ENCODE measurements around the gene B4GALT6. TPM values are rescaled to one million over a fixed set of nuclear protein-coding genes. Genes with fewer than 3 reads are reported as not detected.
A peak's percentile ranks its signal among the peaks of the same experiment; 100 is the strongest.

B4GALT6 gene
- total and polyA plus RNA-seq, 5 experiments from 2014 or later, result 0.17 to 0.47 (median 0.20) TPM; not detected in 2

DNA sequence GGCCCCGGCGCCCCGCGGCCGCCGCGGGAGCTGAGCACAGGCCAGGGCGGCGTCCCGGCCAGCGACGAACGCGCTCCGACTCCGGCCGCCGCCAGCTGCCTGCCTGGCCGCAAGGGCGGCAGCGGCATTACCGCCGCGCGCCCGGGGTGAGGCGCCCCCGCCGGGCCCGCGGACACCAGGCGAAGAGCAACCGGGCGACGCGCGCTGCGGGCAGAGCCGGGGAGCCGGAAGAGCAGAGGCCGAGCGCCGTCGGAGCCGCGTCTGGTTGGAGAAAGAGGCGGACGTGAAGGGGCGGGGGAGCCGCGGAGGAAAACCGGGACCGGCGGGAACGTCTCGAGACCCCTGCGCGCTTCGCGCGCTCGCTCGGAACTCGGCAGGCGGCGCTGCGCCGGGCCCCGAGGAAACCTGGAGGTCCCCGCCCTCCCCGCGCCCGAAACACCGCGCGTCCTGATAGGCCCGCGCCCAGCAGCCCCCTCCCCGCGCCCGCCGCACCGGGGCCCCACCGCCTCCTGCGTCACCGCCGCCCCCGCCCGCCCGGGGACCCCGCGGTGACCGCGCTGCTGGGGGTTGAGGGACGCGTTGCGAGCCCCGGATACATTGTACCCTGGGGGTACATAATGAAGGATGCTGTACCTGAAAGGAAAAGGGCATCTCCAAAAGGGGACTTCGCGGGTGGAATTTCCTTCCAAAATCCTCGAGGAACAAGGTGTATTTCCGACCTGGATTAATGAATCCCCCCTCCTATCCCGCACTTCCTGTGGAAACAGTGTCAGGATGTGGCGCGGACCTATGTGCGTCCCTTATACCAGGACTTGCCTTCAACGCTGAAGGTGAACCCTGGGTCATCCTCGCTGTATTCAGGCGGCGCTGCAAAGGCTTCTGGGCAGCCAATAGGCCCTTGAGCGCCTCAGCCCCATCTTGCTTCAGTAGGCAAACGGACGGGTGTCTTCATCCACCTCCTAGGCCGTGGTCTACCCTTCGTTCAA, 1.0 kb upstream of the B4GALT6 start:
- H3K4me3 Mint-ChIP-seq, result peak overlapping the region; percentile 74 to 90 (median 84)
- H3K36me3 Mint-ChIP-seq, result no peaks in the 10 kb centered on the region
- ATAC-seq, result peak; percentile 70 to 80
- POLR2A ChIA-PET, result no interaction called here
- H3K27ac Mint-ChIP-seq, result peak overlapping the region in 4 of 10 donors; percentile 15 to 80 (median 48)
- DNase-seq, result peak in 9 of 10 donors; percentile 12 to 64 (median 24)
- no peaks in the 10 kb centered on the region for H3K9me3 Mint-ChIP-seq
- peaks cover 33 to 49% (median 39%) of the 10 kb centered on the region in 5 donors for H3K27me3 Mint-ChIP-seq
- peaks cover 7 to 21% (median 14%) of the 10 kb centered on the region in 4 donors for H3K4me1 Mint-ChIP-seq

DNA sequence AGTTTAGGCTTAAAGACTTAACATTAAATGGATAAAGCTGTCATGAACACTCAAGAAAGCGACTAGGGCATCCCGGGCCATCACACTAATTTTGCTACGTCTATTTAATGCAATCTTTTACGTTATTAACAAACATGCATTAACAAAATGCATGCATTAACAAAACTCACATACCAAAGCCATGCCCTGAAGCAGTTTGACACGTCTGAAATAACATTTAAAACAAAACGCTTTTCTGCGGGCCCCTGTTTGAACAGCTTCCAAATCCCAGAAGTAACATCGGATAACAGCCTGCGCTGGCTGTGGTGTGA, 458 bp downstream of the B4GALT6 start:
- Mint-ChIP-seq H3K4me1 (peaks cover 7 to 21% (median 14%) of the 10 kb centered on the region in 4 donors), H3K36me3 (no peaks in the 10 kb centered on the region), H3K27me3 (peaks cover 33 to 62% (median 36%) of the 10 kb centered on the region in 5 donors), H3K9me3 (no peaks in the 10 kb centered on the region), H3K27ac (peak overlapping the region in 6 of 10 donors; percentile 32 to 84 (median 70)), H3K4me3 (peak overlapping the region; percentile 83 to 95 (median 90))
- ATAC-seq (no peak), DNase-seq (no peak)
- POLR2A ChIA-PET, result no interaction called here

DNA sequence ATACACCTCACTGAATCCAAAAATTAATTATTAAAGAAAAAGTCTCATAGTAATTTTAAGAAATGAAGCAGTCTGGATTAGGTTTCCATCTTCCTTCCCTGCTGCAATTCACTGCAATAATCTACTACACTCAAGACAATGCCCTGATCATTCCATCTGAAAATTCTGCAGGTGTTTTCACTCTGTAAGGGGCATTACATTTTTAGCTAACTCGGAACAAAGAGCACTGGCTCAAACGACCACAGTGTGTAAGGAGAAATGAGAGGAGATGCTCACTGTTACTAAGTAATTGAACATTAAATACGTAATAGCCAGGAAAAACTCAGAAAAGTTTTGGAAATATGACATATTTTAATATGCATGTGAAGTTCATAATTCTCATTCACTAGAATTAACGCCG, 1.3 kb downstream of the B4GALT6 start:
- Mint-ChIP-seq H3K4me3 (peak overlapping the region in 6 of 10 donors; percentile 12 to 95 (median 90)), H3K9me3 (no peaks in the 10 kb centered on the region), H3K27ac (no peak overlapping the region), H3K27me3 (peaks cover 36 to 68% (median 38%) of the 10 kb centered on the region in 5 donors), H3K4me1 (peaks cover 7 to 21% (median 14%) of the 10 kb centered on the region in 4 donors), H3K36me3 (no peaks in the 10 kb centered on the region)
- ATAC-seq (no peak), DNase-seq (no peak)
- POLR2A ChIA-PET, result no interaction called here

DNA sequence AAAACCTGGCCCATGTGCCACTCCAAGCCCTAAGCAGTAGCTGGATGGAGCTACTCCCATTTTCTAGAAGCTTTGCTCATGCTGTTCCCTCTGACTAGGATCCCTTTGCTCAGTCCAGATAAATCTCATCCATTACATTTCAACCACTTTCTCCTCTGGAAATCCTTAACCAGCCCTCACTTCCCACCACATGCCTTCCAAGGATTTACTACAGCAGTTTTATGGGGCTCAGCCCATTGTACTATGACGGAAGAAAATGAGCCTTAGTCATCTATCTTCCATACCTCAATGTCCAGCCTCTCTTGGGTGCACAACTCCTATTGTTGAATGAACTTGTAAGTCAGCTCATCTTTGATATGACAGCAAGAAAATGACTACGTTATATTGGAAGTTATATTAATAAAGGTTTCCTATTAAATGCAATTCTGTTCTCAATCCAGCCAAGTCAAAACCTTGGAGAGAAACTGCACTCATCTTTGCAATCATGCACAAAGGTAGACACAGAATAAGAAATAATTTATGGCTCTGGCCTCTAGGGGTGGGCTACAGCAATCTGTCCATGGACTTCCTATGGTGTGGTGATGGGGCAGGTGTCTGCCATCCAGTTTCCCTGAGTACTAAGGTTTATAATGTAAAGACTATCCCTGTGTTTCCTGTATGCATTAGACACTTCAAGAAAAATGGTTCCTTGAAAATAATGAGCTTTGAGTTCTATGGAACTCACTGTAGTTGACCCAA, 3.4 kb downstream of the B4GALT6 start:
- POLR2A ChIA-PET, result no interaction called here
- Mint-ChIP-seq H3K4me1 (peaks cover 7 to 17% (median 13%) of the 10 kb centered on the region in 4 donors), H3K36me3 (no peaks in the 10 kb centered on the region), H3K4me3 (no peak overlapping the region), H3K27ac (no peak overlapping the region), H3K9me3 (no peaks in the 10 kb centered on the region), H3K27me3 (peaks cover 26 to 57% (median 35%) of the 10 kb centered on the region in 5 donors)
- ATAC-seq (no peak), DNase-seq (no peak)

DNA sequence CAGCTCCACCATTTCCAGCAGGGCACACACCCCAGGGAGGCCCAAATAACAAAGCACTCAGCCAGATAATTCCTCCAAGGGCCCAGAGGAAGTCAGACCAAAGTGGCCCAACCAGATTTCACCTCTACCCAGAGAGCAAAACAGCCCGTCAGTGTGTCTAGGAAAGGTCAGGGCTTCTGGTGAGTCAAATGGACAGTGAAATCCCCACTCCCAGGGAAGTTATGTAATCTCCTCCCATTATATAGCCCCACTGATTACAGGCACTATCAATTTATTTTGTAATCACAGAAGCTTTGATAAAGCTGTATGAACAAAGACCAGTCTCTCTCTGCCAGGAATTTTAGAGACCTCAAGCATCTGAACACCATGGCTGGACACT, 4.0 kb downstream of the B4GALT6 start:
- Mint-ChIP-seq H3K27ac (no peak overlapping the region), H3K36me3 (no peaks in the 10 kb centered on the region), H3K27me3 (peaks cover 22 to 55% (median 31%) of the 10 kb centered on the region in 5 donors), H3K4me1 (peaks cover 7 to 12% (median 9%) of the 10 kb centered on the region in 4 donors), H3K9me3 (no peaks in the 10 kb centered on the region), H3K4me3 (no peak overlapping the region)
- DNase-seq (no peak), ATAC-seq (no peak)
- POLR2A ChIA-PET, result no interaction called here

DNA sequence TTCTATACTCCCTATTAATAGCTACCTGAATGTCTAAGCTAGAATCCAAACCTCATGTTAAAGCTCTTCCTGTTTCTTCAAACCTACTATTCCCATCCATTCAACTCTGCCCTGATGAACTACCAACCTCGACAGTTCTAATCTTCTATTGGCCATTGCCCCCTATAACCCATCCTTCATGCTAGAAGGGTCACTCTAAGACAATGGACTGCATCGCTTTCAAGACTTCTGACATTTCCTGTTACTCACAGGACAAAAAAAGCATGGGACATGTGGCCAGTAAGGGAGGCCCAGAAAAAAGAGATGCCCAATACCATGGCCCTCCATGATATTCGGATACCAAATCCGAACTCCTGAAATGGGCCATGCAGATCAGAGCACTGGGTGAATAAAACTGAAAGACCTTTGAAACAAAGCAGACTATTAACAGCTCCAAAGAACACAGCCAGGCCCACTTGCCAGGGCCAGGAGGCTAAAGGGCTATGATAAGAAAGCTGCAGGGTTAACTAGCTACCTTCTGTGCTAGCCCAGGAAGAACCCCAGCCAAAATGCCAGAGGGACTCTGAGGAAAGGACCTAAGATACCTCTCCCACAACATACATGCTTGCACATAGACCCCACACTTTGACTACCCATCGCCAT, 4.5 kb downstream of the B4GALT6 start:
- H3K27me3 Mint-ChIP-seq, result peaks cover 22 to 55% (median 31%) of the 10 kb centered on the region in 5 donors
- no peak for ATAC-seq
- H3K27ac Mint-ChIP-seq, result peak overlapping the region in 1 of 10 donors; percentile 71
- H3K4me1 Mint-ChIP-seq, result peaks cover 7 to 12% (median 9%) of the 10 kb centered on the region in 4 donors
- POLR2A ChIA-PET, result no interaction called here
- no peak overlapping the region for H3K4me3 Mint-ChIP-seq
- DNase-seq, result no peak
- H3K9me3 Mint-ChIP-seq, result no peaks in the 10 kb centered on the region
- no peaks in the 10 kb centered on the region for H3K36me3 Mint-ChIP-seq

DNA sequence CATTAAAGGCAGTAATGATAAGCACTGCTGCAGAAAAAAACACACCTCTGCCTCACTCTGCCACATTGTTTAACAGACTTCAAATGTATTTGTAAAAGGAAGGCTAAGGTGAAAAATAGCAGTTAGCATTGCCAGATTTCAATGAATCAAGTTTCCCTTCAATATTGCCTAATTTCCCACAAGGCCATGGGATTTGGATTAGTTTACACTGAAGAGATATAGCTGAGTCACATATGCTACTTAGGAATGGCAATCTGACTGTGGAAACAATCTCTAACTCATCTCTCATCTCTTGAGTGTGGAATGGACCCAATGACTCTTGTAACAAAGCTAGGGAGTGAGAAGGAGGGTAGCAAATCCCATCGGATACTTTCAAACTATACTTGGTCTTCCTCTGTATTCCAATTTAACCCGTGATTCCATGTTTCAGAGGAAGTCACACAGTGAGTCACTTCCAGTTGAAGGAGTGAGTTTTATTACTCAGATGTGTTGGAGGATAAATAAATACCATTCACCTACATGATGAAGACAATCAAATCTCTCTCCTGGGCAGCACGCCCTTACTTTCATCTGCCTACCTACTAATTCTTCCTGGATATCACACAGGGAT, 5.1 kb downstream of the B4GALT6 start:
- Mint-ChIP-seq H3K27ac (no peak overlapping the region), H3K9me3 (no peaks in the 10 kb centered on the region), H3K36me3 (no peaks in the 10 kb centered on the region), H3K27me3 (peaks cover 21 to 52% (median 29%) of the 10 kb centered on the region in 5 donors), H3K4me1 (peaks cover 5 to 11% (median 7%) of the 10 kb centered on the region in 4 donors), H3K4me3 (no peak overlapping the region)
- POLR2A ChIA-PET, result no interaction called here
- ATAC-seq, result no peak
- DNase-seq, result no peak

DNA sequence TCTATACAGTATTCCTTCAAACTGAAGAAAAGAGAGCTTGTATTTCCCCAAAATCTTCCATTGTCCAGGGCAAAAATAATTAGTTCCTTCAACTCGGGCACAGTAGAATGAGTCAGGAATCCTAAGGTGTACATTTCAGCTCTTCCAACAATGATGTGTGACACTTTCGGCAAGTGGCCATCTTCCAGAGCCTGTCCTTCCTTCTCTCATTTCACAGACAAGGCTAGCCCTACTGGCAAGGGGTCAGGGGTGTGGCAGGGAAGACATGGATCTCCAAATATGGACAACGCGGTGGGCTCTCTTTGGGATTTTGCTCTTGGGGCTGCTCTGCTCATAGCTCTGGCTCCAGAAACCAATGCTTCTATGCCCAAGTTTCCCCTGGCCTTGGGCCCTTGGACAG, 6.0 kb downstream of the B4GALT6 start:
- Mint-ChIP-seq H3K4me1 (peaks cover 0 to 4% (median 0%) of the 10 kb centered on the region in 4 donors), H3K27me3 (peaks cover 13 to 44% (median 23%) of the 10 kb centered on the region in 5 donors), H3K9me3 (no peaks in the 10 kb centered on the region), H3K36me3 (no peaks in the 10 kb centered on the region), H3K4me3 (no peak overlapping the region), H3K27ac (no peak overlapping the region)
- DNase-seq (no peak), ATAC-seq (no peak)
- POLR2A ChIA-PET, result no interaction called here

DNA sequence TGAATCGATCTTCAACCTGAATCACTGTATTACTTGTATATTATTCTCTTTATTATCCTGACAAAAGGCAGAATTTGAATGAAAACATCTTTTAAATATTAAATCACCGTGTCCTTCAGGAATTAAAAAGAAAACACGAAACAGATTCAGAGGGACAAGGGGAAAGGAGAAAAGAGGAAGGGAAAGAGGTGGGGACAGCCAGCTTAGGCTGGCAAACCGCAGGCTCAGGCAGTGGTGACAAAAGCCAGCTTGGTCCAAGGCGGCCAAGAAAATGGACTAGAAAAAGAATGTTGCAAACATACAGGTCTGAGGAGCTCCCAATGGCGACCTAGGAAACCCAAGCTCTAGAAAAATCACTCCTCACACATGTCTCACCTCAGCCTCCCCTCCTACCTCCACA, 6.8 kb downstream of the B4GALT6 start:
- Mint-ChIP-seq H3K27ac (no peak overlapping the region), H3K9me3 (no peaks in the 10 kb centered on the region), H3K4me1 (no peaks in the 10 kb centered on the region), H3K4me3 (no peak overlapping the region), H3K36me3 (no peaks in the 10 kb centered on the region), H3K27me3 (peaks cover 9 to 37% (median 20%) of the 10 kb centered on the region in 5 donors)
- POLR2A ChIA-PET, result no interaction called here
- DNase-seq (no peak), ATAC-seq (no peak)

DNA sequence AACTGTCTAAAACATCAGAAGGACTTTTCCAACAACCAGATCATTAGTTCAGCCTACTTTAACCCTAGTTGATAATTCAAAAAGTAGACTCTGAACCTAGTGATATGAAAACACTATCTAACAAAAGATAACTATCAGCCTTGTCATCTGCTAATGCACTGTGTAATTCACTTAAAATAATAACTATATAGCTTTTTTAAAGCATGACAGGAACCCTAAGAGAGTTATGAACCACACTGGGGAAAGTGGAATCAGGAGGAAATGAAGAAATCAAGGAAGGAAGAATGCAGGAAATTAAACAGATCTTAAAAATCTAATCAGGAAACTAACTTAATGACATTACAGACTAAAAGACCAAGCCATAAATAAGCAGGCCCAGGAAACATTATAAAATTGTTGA, 9.0 kb downstream of the B4GALT6 start:
- Mint-ChIP-seq H3K4me1 (no peaks in the 10 kb centered on the region), H3K36me3 (no peaks in the 10 kb centered on the region), H3K9me3 (no peaks in the 10 kb centered on the region), H3K27me3 (peaks cover 0 to 22% (median 15%) of the 10 kb centered on the region in 5 donors), H3K4me3 (no peak overlapping the region), H3K27ac (no peak overlapping the region)
- ATAC-seq (no peak), DNase-seq (no peak)
- POLR2A ChIA-PET, result no interaction called here

DNA sequence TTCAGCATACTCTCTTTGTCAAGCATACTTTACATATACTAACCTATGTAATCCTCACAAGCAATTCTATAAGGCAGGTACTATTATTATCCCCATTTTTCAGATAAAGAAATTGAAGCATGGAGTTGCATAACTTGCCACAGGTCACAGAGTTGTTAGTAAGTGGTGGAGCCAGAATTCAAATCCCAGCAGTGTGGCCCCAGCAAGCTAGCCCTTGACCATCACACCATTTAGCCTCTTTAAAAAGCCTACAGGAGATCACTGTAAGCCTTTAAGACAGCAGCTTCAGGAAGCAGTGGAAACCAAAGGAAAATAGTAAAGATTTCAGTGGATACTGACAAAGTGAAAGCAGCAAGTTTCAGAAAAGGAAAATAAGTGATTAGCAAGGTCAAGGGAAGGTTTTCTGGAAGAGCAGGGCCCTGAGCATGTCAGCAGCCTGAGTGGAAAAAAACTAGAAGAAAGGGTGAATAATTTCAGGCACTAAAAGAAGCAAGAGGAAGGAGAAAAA, 11.7 kb downstream of the B4GALT6 start:
- H3K9me3 Mint-ChIP-seq, result no peaks in the 10 kb centered on the region
- ATAC-seq (no peak), DNase-seq (no peak)
- no peaks in the 10 kb centered on the region for H3K4me1 Mint-ChIP-seq
- no peaks in the 10 kb centered on the region for H3K36me3 Mint-ChIP-seq
- POLR2A ChIA-PET, result no interaction called here
- H3K27ac Mint-ChIP-seq, result no peak overlapping the region
- H3K27me3 Mint-ChIP-seq, result peaks cover 0 to 7% (median 0%) of the 10 kb centered on the region in 5 donors
- no peak overlapping the region for H3K4me3 Mint-ChIP-seq

DNA sequence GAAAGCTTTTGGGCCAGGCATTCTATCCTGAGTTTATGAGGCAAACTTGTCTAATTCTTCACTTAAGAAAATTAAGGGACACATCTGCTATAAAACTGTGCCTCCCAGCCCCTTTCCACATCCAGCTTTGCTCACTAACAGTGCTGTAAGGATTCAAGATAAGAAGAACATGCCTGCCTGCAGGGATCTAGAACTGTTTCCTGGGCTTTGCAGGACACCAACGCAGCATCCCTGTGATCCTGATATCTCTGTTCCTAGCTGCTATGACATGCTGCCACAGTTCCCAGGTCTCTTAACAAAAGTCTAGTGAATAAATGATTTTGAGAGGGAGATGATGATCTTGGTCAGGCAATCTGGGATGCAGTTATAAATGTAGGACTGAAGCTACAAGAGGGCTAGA, 12.4 kb downstream of the B4GALT6 start:
- POLR2A ChIA-PET, result no interaction called here
- no peak overlapping the region for H3K27ac Mint-ChIP-seq
- H3K36me3 Mint-ChIP-seq, result no peaks in the 10 kb centered on the region
- H3K4me3 Mint-ChIP-seq, result no peak overlapping the region
- H3K27me3 Mint-ChIP-seq, result peaks cover 0 to 7% (median 0%) of the 10 kb centered on the region in 5 donors
- H3K9me3 Mint-ChIP-seq, result no peaks in the 10 kb centered on the region
- H3K4me1 Mint-ChIP-seq, result no peaks in the 10 kb centered on the region
- ATAC-seq, result no peak
- no peak for DNase-seq

Measured in naive thymus-derived CD8-positive, alpha-beta T cell (primary cell).